Measurements from ENCODE around the gene LRRC40. TPM values are rescaled to one million over a fixed set of nuclear protein-coding genes. Genes with fewer than 3 reads are reported as not detected.
"Not testable (repeated sequence)": the region's sequence is repeated elsewhere in the genome, so short reads cannot be mapped to it uniquely, and the experiment has no call there.

The LRRC40 gene
- total and polyA plus RNA-seq, 2 donors (not counting 1 experiment from before 2014, with no cell fraction given) = 16.5 to 24.2 TPM

- Histone ChIP-seq H2AFZ (ENCODE audit: low read length) (no peak overlapping the region), H3K27ac (ENCODE audit: insufficient read depth, low read length) (no peak overlapping the region), H4K20me1 (ENCODE audit: control insufficient read depth, extremely low read depth, insufficient read depth, low read length) (no peaks in the 10 kb centered on the region), H3K36me3 (ENCODE audit: control insufficient read depth, insufficient read depth, low read length) (no peaks in the 10 kb centered on the region), H3K79me2 (ENCODE audit: control insufficient read depth, insufficient read depth, low read length) (peaks cover 97% of the 10 kb centered on the region), H3K4me2 (ENCODE audit: extremely low read depth, insufficient read depth, low read length) (no peak overlapping the region), H3K4me3 (replicated peaks in 1 of 4; ENCODE audit: control extremely low read depth in 1 of 4, insufficient read depth in 1 of 4, low read depth in 3 of 4, low read length in 4 of 4) (no peak overlapping the region), H3K9me3 (ENCODE audit: control insufficient read depth, insufficient read depth, low read depth, low read length) (no peaks in the 10 kb centered on the region), H3K9ac (ENCODE audit: insufficient read depth, low read length) (no peak overlapping the region), H3K27me3 (ENCODE audit: control insufficient read depth, insufficient read depth, low read length) (no peaks in the 10 kb centered on the region), H3K4me1 (ENCODE audit: control insufficient read depth, extremely low read depth, insufficient read depth, low read length) (peaks cover 3% of the 10 kb centered on the region)
- TF ChIP-seq CTCF (conservative IDR thresholded peaks at IDR 0.05 in 1 of 2, IDR thresholded peaks at IDR 0.05 in 1 of 2; ENCODE audit: low read depth in 1 of 2, low read length in 2 of 2) (no peak), EZH2 (IDR thresholded peaks at IDR 0.05; ENCODE audit: low read length, missing control alignments) (no peak)
- DNase-seq (ENCODE audit: low read depth in 2 of 2) = no peak
Observed at GRCh38 chr1:70210820-70211219, 5.4 kb upstream of the LRRC40 start.

DNA sequence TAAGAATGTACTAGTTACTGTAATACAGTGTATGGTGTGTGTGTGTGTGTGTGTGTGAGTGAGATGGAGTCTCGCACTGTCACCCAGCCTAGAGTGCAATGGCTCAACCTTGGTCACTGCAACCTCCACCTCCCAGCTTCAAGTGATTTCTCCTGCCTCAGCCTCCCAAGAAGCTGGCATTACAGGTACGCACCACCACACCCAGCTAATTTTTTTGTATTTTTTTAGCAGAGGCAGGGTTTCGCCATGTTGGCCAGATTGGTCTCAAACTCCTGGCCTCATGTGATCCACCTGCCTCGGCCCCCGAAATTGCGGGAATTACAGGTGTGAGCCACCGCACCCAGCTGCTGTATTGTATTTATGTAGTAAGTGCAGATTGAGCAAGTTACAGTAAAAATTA is 2.9 kb upstream of the LRRC40 start:
- Histone ChIP-seq H3K4me2 (ENCODE audit: extremely low read depth, insufficient read depth, low read length) (no peak overlapping the region), H3K27me3 (ENCODE audit: control insufficient read depth, insufficient read depth, low read length) (no peaks in the 10 kb centered on the region), H3K4me3 (replicated peaks in 1 of 4; ENCODE audit: control extremely low read depth in 1 of 4, insufficient read depth in 1 of 4, low read depth in 3 of 4, low read length in 4 of 4) (no peak overlapping the region), H3K36me3 (ENCODE audit: control insufficient read depth, insufficient read depth, low read length) (no peaks in the 10 kb centered on the region), H2AFZ (ENCODE audit: low read length) (no peak overlapping the region), H3K4me1 (ENCODE audit: control insufficient read depth, extremely low read depth, insufficient read depth, low read length) (peaks cover 6% of the 10 kb centered on the region), H3K9me3 (ENCODE audit: control insufficient read depth, insufficient read depth, low read depth, low read length) (no peaks in the 10 kb centered on the region), H3K9ac (ENCODE audit: insufficient read depth, low read length) (no peak overlapping the region), H3K79me2 (ENCODE audit: control insufficient read depth, insufficient read depth, low read length) (peaks cover 96% of the 10 kb centered on the region), H3K27ac (ENCODE audit: insufficient read depth, low read length) (no peak overlapping the region), H4K20me1 (ENCODE audit: control insufficient read depth, extremely low read depth, insufficient read depth, low read length) (no peaks in the 10 kb centered on the region)
- TF ChIP-seq CTCF (conservative IDR thresholded peaks at IDR 0.05 in 1 of 2, IDR thresholded peaks at IDR 0.05 in 1 of 2; ENCODE audit: low read depth in 1 of 2, low read length in 2 of 2) (no peak), EZH2 (IDR thresholded peaks at IDR 0.05; ENCODE audit: low read length, missing control alignments) (no peak)
- no peak for DNase-seq (ENCODE audit: low read depth in 2 of 2)

DNA sequence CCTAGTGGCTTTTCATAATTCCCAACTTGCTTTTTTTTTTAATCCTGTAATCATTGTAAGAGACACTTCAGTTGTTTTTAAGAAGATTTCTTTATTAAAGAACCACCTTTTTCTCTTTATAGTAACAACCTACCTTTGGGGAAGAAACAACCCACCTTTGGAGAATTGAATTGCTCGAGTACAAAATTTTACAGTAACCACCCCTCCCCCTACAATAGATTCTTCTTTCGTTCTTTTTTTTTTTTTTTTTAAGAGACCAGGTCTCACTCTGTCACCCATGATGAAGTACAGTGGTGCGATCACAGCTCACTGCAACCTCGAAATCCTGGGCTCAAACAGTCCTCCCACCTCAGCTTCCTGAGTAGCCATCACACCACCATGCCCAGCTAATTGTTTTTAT is 2.1 kb upstream of the LRRC40 start:
- Histone ChIP-seq H3K79me2 (ENCODE audit: control insufficient read depth, insufficient read depth, low read length) (peaks cover 95% of the 10 kb centered on the region), H4K20me1 (ENCODE audit: control insufficient read depth, extremely low read depth, insufficient read depth, low read length) (no peaks in the 10 kb centered on the region), H3K27ac (ENCODE audit: insufficient read depth, low read length) (no peak overlapping the region), H3K9me3 (ENCODE audit: control insufficient read depth, insufficient read depth, low read depth, low read length) (no peaks in the 10 kb centered on the region), H3K9ac (ENCODE audit: insufficient read depth, low read length) (no peak overlapping the region), H3K4me1 (ENCODE audit: control insufficient read depth, extremely low read depth, insufficient read depth, low read length) (peaks cover 6% of the 10 kb centered on the region), H3K4me2 (ENCODE audit: extremely low read depth, insufficient read depth, low read length) (no peak overlapping the region), H2AFZ (ENCODE audit: low read length) (no peak overlapping the region), H3K36me3 (ENCODE audit: control insufficient read depth, insufficient read depth, low read length) (no peaks in the 10 kb centered on the region), H3K4me3 (replicated peaks in 1 of 4; ENCODE audit: control extremely low read depth in 1 of 4, insufficient read depth in 1 of 4, low read depth in 3 of 4, low read length in 4 of 4) (peak overlapping the region in 3 of 4 experiments; percentile 2 to 88 (median 23)), H3K27me3 (ENCODE audit: control insufficient read depth, insufficient read depth, low read length) (no peaks in the 10 kb centered on the region)
- DNase-seq (ENCODE audit: low read depth in 2 of 2) = no peak
- TF ChIP-seq EZH2 (IDR thresholded peaks at IDR 0.05; ENCODE audit: low read length, missing control alignments) (no peak), CTCF (conservative IDR thresholded peaks at IDR 0.05 in 1 of 2, IDR thresholded peaks at IDR 0.05 in 1 of 2; ENCODE audit: low read depth in 1 of 2, low read length in 2 of 2) (no peak)

GRCh38 chr1:70206833-70207232 is 1.5 kb upstream of the LRRC40 start:
- DNase-seq (ENCODE audit: low read depth in 2 of 2); H2AFZ ChIP-seq (ENCODE audit: low read length); H3K27me3 ChIP-seq (ENCODE audit: control insufficient read depth, insufficient read depth, low read length); H3K9me3 ChIP-seq (ENCODE audit: control insufficient read depth, insufficient read depth, low read depth, low read length); H3K36me3 ChIP-seq (ENCODE audit: control insufficient read depth, insufficient read depth, low read length); H4K20me1 ChIP-seq (ENCODE audit: control insufficient read depth, extremely low read depth, insufficient read depth, low read length); H3K9ac ChIP-seq (ENCODE audit: insufficient read depth, low read length); H3K27ac ChIP-seq (ENCODE audit: insufficient read depth, low read length); H3K4me1 ChIP-seq (ENCODE audit: control insufficient read depth, extremely low read depth, insufficient read depth, low read length): not testable (repeated sequence)
- peak overlapping the region; percentile 92 for H3K4me2 ChIP-seq (ENCODE audit: extremely low read depth, insufficient read depth, low read length)
- H3K79me2 ChIP-seq (ENCODE audit: control insufficient read depth, insufficient read depth, low read length) = peaks cover 95% of the 10 kb centered on the region
- peak overlapping the region; percentile 70 to 98 (median 82) for H3K4me3 ChIP-seq (replicated peaks in 1 of 4; ENCODE audit: control extremely low read depth in 1 of 4, insufficient read depth in 1 of 4, low read depth in 3 of 4, low read length in 4 of 4)
